NCI-H1105 treated with DMSO at 0.1 percent for 48 hours (cell line): Measurements from ENCODE around the gene PRRT1.
"Not testable (repeated sequence)": the region's sequence is repeated elsewhere in the genome, so short reads cannot be mapped to it uniquely, and the experiment has no call there.

Experiments
- DNase-seq: peaks from one replicate; lab custom pipeline; 2025; lab: John Stamatoyannopoulos, UW

The PRRT1 gene

GRCh38 chr6:32187725-32188380 is 36.1 kb upstream of the PRRT1 start:
- not testable (repeated sequence) for DNase-seq

DNA sequence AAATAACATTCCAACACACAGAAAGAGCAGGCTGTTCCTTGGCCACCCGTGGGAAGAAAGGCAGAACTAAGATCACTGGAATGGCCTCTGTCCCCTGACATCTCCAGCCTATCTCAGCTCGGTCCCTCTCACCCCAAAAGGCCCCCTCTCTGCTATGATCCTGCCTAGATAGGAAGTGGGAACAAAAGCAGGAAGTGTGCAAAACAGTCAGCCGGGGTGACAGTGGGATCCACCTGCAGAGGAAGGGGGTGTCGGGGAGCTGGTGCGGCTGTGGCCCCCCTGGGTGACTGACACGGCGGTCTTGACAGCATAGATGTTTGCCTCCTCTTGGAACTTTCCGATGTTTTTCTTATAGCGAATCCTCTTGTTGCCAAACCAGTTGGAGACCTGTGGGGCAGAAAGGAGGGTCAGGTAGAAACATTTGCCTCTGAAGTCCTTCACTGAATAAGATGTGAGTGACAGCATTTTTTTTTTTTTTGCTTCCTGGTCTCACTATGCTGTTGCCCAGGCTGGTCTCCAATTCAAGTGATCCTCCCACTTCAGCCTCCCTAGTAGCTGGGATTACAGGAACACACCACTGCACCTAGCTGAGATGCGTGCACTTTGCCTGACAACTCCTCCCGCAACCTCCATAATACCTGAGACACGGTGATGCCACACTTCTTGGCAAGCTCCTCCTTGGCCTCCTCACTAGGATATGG is 35.4 kb upstream of the PRRT1 start:
- no peak for DNase-seq

DNA sequence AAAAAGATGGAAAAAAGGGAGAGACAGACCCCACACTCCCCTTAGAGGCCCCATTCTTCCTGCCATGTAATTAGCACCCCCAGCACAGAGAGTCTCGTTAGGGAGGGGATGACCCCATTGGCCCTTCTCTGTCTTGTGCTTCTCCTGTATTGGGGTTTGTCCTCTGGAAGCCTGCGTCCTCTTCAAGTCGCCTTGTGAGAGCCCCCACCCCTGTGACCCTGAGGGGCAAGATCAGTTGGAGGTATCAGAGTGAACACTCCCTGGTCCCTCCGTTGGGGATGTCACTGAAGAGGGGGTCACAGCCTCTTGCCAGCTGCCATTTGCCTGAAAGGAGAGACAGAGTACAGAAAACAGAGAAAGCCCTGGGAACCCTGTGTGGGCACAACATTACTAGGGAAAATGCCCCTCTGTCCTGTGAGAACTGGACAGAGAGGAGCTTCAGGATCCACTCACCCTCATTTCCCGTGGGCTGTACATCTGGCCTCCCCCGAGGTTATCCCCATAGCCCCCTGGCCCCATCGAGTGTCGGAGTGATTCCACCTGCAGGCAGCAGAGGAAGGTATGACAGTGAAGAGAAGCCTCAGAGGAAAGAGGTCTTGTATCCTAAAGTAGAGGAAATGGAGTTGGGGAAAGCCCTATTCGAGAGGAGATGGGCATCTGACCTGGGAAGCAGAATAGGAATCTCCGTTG is 34.6 kb upstream of the PRRT1 start:
- DNase-seq: not testable (repeated sequence)

DNA sequence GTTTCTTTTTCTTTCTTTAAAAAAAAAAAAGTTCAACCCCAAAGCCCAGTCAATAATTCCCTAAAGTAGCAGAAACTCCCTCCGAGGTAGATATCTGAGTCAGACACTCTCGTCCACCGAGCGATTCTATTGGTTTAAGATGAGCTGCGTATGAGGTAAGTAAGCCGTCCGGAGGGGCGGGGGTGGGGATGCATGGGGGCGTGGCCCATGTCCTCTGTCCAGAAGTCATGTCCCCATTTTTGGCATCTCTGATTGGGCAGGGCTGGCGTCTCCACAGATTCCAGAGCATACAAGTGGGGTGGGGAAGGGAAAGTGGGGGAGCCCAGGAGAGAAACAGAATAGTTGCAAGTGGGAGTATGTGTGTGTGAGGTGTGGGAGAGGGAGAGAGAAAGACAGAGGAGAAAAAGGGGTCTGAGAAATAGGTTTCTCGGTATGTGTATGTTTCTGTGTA is 34.0 kb upstream of the PRRT1 start:
- DNase-seq: not testable (repeated sequence)

GRCh38 chr6:32184084-32184640 is 32.4 kb upstream of the PRRT1 start, which contains the start of gene AGER:
TSS of gene AGER (minus strand) at chr6:32184253. CDS start at chr6:32184222, 31 bp downstream.
- no peak for DNase-seq

- DNase-seq: no peak
Measured at GRCh38 chr6:32183483-32184083, 31.8 kb upstream of the PRRT1 start.

DNA sequence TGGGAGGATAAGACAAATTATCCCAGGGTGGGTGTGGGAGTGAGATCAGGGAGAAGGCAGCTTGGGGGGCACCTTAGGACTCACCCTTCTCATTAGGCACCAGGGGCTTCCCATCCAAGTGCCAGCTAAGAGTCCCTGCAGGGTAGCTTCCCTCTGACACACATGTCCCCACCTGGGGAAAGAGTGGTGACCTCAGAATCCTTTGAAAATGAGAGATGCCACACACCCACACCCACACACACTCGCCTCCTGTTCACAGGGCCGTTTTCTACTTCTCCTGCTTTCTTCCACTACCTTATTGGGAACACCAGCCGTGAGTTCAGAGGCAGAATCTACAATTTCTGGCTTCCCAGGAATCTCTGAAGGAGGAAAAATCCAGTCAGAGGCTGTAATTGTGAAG is 31.3 kb upstream of the PRRT1 start:
- DNase-seq: no peak

- DNase-seq: no peak
Measured at GRCh38 chr6:32182555-32182981, 30.8 kb upstream of the PRRT1 start.

- DNase-seq: no peak
Measured at GRCh38 chr6:32181915-32182529, 30.3 kb upstream of the PRRT1 start.

DNA sequence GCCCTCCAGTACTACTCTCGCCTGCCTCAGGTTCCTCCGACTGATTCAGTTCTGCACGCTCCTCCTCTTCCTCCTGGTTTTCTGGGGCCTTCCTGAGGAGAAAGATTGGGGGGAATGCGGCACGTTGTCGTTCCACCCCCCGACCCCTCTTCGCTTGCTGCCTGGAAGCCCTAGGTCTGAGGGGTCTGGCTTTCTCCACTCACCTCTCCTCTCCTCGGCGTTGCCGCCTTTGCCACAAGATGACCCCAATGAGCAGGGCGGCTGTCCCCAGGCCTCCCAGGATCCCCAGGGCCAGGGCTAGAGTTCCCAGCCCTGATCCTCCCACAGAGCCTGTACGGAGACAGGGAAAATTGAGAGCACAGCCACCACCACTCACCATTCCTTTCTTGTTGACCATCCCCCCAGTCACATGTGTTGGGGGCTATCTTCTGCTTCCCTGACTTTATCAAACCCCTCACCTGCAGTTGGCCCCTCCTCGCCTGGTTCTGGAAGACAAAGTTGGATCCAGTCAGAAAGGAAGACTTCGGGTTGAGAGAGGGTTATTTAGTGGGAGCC is 29.5 kb upstream of the PRRT1 start:
- DNase-seq: no peak

GRCh38 chr6:32179766-32180405 is 28.1 kb upstream of the PRRT1 start:
- no peak for DNase-seq

DNA sequence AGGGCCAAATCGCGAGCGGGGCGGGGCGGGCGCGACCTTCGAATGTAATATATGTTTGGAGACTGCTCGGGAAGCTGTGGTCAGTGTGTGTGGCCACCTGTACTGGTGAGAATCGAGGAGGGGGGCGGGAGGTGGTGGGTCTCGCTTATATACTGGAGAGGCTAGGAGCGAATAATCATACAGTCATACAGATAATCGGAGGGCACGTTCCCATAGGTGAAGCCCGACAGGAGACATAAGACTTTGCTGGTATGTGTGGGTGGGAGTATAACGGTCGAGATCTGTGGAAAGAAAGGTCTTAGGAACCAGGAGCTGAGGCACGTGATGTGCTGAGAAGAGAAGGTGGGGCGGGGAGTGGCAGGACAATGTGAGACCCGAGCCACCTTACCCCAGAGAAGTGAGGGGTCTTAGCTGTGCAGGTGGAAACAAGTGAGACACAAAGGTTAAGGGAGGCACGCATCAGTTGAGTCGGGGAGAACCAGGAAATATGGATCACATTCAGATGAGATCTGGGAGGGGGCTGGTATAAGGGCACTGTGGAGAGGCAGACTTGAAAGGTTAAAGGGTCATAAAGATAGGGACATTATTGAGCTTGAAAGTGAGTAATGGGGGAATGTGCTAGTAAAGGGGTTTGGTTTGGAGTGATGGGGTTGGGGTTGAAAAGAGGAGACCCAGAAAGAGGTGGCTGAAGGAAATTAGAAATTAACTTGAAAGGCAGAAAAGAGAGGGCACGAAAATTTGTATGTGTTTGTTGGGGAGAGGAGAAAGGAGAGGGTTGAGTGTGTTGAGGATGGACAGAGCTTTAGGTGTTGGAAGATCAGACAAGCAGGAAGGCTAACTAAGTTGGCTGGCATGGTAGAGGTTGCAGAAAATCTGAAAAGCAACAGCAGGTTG is 27.1 kb upstream of the PRRT1 start:
- no peak for DNase-seq

DNA sequence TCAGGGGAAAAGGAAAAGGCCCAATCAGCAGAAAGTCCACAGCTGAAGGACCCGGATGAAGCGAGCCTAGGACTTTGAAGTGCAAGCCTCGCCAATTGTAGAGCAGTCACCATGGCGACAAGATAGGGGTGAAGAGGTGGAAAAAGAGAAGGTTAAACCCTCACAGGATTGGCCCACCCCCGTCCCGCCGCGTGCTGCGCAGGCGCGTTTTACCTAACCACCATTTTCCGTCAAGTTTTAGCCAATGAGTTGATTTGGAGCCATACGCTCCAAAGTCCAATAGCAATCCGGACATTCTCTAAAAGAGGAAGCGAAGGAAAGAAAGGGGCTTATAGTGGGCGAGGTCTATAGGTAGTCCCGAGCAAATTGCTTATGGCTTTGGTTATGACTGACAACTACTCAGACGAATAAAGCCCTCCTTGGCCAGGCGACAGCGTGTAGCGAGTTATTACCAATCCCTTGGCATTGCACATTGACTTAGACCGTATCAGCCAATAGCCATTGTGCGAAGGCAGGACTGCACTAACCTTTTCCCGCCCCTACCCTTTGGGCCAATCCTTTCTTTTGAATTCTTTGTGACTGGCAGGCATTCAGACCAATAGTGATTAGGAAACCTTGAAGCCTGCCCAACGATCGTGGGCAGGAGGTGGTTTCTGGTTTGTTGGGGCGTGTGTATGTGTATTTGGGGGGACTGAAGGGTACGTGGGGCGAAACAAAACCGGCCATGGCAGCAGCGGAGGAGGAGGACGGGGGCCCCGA is 26.2 kb upstream of the PRRT1 start, which contains the start of gene RNF5:
Gene RNF5 (plus strand): TSS at position 618 of the 759 bp plus-strand sequence. CDS start 107 bp downstream, at position 725.
- DNase-seq: peak; percentile 100

DNA sequence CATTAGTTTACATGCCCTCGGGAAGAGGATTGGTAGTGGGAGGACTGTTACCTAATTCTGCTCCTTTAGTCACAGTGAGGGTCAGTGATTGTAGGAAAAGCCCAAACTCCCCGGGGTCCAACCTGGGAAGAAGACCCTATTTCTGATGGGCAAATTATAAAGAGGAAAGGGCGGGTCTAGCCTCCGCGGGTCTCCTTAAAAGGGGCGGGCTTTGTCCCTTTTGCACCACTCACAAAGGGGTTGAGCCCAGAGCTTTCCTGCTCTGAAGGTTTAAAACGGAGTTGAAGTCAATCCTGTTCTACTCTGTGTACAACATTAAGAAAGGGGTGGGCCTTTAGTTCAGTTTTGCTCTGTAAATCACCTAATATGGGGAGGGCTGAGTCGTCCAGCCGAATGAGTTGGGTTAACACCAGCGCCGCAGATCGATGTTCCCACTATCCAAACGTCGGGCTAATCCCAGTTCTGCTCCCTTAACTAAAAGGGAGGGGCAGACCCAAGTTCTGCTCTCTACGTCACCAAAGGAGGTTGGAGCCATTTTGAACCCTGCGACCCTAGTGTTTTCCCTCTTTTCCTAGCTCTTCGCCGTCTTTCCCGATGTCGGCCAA is 25.5 kb upstream of the PRRT1 start:
- DNase-seq: peak; percentile 90

DNA sequence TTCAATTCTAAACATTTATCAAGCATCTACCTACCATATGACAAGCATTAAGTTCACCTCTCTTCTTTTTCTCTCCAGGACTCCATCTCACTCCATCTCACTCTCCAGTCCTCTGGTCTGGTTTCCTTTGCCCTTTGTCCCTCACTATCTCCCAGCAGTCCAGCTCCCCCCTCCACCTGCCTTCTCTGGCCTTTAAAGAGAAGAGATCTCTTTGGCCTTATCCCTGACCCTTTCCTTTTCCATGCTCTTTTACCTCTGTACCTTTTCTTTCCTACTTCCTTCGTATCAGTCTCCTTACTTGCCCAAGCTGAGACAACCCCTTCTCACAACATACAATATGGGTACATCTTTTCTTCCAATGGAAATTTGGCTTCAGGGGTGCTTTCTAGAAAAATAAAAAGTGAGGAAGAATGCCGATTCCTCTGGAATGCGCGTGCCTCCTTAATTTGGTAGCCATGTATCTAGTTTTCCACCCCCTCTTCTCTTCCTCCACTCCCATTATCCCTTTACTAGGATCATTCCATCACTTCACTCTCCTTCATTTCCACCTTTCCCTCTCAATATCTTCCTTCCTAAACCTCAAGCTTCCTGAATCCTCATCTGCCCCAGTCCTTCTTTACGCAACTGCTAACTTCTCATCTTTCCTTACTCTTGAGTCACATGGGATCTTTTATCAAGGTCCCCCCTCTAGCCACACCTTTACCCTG is 24.9 kb upstream of the PRRT1 start:
- no peak for DNase-seq

DNA sequence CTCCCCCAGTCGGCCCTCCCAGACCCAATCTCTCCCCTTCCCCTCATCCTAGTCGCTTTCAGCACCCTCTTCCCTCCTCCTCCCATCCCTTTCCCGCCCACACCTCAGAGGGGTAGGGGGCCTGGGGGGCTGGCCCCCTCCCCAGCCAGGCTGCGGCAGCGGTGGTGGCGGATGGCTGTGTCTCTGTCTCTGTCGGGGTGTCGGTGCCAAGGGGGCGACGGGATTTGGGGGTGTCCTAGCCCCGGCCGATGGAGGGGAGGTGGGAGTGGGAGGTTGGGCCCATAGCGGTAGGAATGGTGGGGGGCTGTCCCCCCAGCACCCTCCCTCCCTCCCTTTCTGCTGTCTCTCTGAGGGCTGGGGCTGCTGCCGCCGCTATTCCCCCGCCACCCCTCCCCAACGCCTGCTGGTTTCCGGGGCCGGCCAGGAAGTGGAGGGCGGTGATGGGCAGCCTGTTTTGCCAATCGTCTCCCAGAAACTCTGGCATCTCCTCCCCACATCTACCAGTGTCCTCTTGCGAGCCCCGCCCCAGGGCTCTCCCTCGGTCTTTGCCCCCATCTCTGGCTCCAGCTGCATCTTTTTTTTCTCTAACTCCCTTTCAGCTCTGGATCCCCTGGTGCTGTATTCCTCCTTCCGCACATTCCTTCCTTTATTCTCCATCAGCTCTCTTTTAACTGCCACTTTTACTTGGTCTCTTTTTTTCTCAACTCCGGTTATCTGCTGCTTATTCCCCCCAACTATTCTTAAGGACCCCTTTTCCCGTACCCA is 24.2 kb upstream of the PRRT1 start, which contains the start of gene AGPAT1:
Gene AGPAT1 (minus strand): TSS at position 374 of the 765 bp plus-strand sequence. CDS start 4,588 bp downstream, outside the sequence.
- peak; percentile 95 for DNase-seq

DNA sequence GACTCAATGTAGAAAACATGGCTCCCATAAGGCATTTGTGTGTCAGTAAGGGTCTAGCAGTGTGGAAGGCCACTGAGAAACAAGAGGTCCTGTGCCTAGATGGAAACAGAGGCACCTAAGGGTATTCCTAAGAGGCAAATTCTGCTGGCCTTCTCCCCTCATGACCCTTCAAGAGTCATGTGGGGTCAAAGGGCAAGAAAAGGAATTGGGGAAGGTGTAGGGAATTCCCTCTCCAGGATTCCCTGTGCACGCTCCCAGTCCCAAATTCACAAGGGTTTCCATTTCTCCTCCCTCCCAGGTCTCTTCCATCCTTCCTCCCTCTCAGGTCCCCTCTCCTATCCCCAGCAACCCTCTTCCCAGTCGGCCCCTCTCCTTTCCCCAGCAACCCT is 23.6 kb upstream of the PRRT1 start:
- no peak for DNase-seq
